ENCODE results near the gene ZNF594. TPM values are rescaled to one million over a fixed set of nuclear protein-coding genes. Genes with fewer than 3 reads are reported as not detected.
"Not testable (repeated sequence)": the region's sequence is repeated elsewhere in the genome, so short reads cannot be mapped to it uniquely, and the experiment has no call there.

Gene ZNF594
- 2.6 and 3.7 TPM in 2 replicates for total RNA-seq (2014; rRNA removed; shearing (Covaris generic); ENCODE audit: low replicate concordance)

- in situ Hi-C loops (cut with HindIII; ENCODE audit: low pct_unique_long_range_greater_than_20kb, low sequenced_read_pairs) = no loop called here
- DNase-seq (ENCODE audit: low read depth) = peak; percentile 87
Observed at GRCh38 chr17:5191541-5192417, at the start of gene ZNF594. ZNF594 (minus strand) TSS chr17:5191868; CDS start chr17:5184256, 7,612 bp downstream.

GRCh38 chr17:5239769-5240168 is 48.1 kb upstream of the ZNF594 start:
- DNase-seq (ENCODE audit: low read depth); in situ Hi-C loops (cut with HindIII; ENCODE audit: low pct_unique_long_range_greater_than_20kb, low sequenced_read_pairs): not testable (repeated sequence)

GRCh38 chr17:5238333-5238732 is 46.7 kb upstream of the ZNF594 start:
- in situ Hi-C loops (cut with HindIII; ENCODE audit: low pct_unique_long_range_greater_than_20kb, low sequenced_read_pairs) = no loop called here
- DNase-seq (ENCODE audit: low read depth) = no peak

- in situ Hi-C loops (cut with HindIII; ENCODE audit: low pct_unique_long_range_greater_than_20kb, low sequenced_read_pairs) = no loop called here
- DNase-seq (ENCODE audit: low read depth) = peak; percentile 18
Observed at GRCh38 chr17:5237541-5238016, 45.9 kb upstream of the ZNF594 start.

GRCh38 chr17:5236938-5237540 is 45.4 kb upstream of the ZNF594 start:
- in situ Hi-C loops (cut with HindIII; ENCODE audit: low pct_unique_long_range_greater_than_20kb, low sequenced_read_pairs) = no loop called here
- no peak for DNase-seq (ENCODE audit: low read depth)

DNA sequence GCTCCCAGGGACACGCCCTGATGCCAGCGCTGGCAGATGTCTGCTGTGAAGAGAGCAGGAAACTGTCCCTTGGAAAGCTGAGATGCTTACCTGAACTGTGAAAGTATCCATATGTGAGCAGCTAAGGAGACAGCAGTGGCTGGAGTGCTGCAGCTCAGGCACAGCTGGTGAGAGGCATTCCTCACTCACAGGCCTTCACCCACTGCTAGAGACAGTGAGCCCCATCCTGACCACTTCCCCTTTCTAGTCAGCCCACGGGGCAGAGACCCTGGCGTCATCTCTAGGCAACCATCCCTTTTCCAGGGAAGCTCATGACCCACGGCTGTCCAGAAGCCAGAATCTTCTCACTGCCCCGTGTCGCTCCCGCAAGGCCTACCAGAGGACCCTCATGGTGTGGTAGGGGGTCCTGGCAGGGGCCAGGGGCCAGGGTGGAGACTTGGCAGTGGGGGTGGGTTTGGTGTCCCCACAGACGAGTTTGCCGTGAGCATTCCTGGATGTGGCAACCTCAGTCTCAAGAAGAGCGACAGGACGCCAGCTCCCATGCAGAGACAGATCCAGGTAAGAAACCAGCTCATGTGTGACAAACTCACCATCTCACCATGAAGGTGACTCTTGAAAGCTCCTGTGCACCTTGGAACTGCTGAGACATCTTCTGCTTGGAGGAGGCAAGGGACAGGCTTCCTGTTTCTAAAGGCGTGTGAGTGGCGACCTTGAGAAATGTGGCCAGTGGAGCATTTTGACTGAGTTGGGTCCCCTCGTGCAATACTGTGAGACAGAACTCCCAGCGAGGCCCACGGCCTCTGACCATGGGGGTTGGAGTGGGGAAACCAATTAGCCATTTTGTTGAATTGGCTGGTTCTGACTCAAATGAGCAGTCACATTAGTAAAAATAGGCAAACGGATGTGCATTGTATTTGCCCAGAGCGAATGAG is 43.2 kb upstream of the ZNF594 start, which contains the start of gene SCIMP:
Gene SCIMP (minus strand): TSS at position 216 of the 932 bp plus-strand sequence. CDS start 105 bp downstream, at position 111.
- in situ Hi-C loops (cut with HindIII; ENCODE audit: low pct_unique_long_range_greater_than_20kb, low sequenced_read_pairs) = no loop called here
- no peak for DNase-seq (ENCODE audit: low read depth)

DNA sequence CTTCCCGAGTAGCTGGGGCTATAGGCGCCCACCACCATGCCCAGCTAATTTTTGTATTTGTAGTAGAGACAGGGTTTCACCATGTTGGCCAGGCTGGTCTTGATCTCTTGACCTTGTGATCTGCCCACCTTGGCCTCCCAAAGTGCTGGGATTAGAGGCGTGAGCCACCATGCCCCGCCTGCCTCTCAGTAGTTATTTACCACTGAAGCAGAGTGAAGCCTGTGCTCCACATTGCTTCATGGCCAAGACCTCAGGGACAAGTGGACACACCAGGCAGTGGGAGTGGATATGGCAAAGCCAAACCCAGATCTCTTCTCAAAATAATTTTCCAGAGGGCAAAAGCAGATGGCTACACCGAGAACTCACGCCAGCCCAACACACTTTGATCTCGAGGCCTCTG is 41.8 kb upstream of the ZNF594 start:
- in situ Hi-C loops (cut with HindIII; ENCODE audit: low pct_unique_long_range_greater_than_20kb, low sequenced_read_pairs) = not testable (repeated sequence)

GRCh38 chr17:5226940-5227878 is 35.5 kb upstream of the ZNF594 start:
- no peak for DNase-seq (ENCODE audit: low read depth)
- in situ Hi-C loops (cut with HindIII; ENCODE audit: low pct_unique_long_range_greater_than_20kb, low sequenced_read_pairs) = no loop called here

More for the DNA sequence above, 41.8 kb upstream of the ZNF594 start:
- not testable (repeated sequence) for DNase-seq (ENCODE audit: low read depth)

- no peak for DNase-seq (ENCODE audit: low read depth)
- in situ Hi-C loops (cut with HindIII; ENCODE audit: low pct_unique_long_range_greater_than_20kb, low sequenced_read_pairs) = no loop called here
Observed at GRCh38 chr17:5225668-5226457, 34.2 kb upstream of the ZNF594 start.

DNA sequence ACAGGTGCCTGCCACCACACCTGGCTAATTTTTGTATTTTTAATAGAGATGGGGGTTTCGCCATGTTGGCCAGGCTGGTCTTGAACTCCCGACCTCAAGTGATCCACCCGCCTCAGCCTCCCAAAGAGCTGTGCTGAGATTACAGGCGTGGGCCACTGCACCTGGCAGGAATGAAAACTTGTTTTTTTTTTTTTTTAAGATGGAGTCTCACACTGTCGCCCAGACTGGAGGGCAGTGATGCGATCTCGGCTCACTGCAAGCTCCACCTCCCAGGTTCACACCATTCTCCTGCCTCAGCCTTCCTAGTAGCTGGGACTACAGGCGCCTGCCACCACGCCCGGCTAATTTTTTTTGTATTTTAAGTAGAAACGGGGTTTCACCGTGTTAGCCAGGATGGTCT is 30.2 kb upstream of the ZNF594 start:
- in situ Hi-C loops (cut with HindIII; ENCODE audit: low pct_unique_long_range_greater_than_20kb, low sequenced_read_pairs); DNase-seq (ENCODE audit: low read depth): not testable (repeated sequence)

GRCh38 chr17:5220074-5220473 is 28.4 kb upstream of the ZNF594 start:
- in situ Hi-C loops (cut with HindIII; ENCODE audit: low pct_unique_long_range_greater_than_20kb, low sequenced_read_pairs) = no loop called here

GRCh38 chr17:5219536-5219935 is 27.9 kb upstream of the ZNF594 start:
- in situ Hi-C loops (cut with HindIII; ENCODE audit: low pct_unique_long_range_greater_than_20kb, low sequenced_read_pairs) = no loop called here
- DNase-seq (ENCODE audit: low read depth) = no peak

More at GRCh38 chr17:5220074-5220473, 28.4 kb upstream of the ZNF594 start:
- no peak for DNase-seq (ENCODE audit: low read depth)

- in situ Hi-C loops (cut with HindIII; ENCODE audit: low pct_unique_long_range_greater_than_20kb, low sequenced_read_pairs); DNase-seq (ENCODE audit: low read depth): not testable (repeated sequence)
Observed at GRCh38 chr17:5217562-5217961, 25.9 kb upstream of the ZNF594 start.

- in situ Hi-C loops (cut with HindIII; ENCODE audit: low pct_unique_long_range_greater_than_20kb, low sequenced_read_pairs) = no loop called here
- DNase-seq (ENCODE audit: low read depth) = no peak
Observed at GRCh38 chr17:5211458-5211857, 19.8 kb upstream of the ZNF594 start.

DNA sequence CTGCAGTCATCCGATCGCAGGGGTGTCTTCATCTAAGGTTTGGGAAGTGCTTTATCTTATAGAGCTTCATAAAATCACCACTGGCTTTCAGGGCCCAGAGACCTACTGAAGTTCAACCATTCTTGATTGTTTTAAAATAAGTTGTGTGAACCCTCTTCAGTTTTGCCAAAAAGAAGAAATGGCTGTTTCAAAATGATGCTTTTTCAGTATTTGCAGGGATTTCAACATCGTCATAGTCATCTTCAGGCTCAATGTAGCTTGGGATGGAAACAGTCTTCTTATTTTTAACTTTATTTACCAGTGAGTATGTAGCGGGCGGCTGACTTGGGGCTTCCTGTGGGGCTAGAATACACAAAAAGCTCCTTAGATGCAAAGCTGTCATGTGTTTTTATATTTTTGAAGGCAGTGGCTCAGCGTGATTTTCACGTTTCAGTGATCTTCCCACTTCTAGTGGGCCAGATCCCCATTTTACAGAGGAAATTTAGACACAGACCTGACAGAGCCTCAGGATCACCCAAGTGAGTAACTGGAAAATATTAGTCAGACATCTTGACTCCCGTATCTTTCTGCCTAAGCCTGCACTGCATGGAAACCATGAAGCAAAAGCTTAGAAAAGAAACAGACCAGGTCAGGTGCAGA is 19.1 kb upstream of the ZNF594 start:
- in situ Hi-C loops (cut with HindIII; ENCODE audit: low pct_unique_long_range_greater_than_20kb, low sequenced_read_pairs) = no loop called here
- DNase-seq (ENCODE audit: low read depth) = no peak

DNA sequence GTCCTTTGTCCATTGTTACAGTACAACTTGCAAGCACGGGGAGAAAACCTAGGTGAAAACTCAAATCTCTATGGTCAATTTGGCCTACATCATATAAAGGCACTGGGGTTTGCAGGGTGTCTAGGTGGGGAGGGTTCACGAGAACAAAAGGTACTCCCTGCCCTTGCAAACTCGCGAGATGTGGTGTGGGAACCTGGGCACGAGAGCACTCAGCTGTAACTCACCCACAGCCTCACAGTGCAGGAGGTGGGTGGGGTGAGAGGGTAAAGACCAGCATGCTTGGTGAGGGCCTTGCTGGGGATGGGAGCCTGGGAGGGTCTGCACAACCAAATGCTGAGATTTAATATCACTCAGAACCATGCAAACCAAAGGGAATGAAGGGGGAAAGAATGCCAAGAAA is 18.4 kb upstream of the ZNF594 start:
- in situ Hi-C loops (cut with HindIII; ENCODE audit: low pct_unique_long_range_greater_than_20kb, low sequenced_read_pairs) = no loop called here

More for the DNA sequence above, 18.4 kb upstream of the ZNF594 start:
- DNase-seq (ENCODE audit: low read depth) = no peak
